ENCODE measurements around the gene PRRG3. TPM values are rescaled to one million over a fixed set of nuclear protein-coding genes. Genes with fewer than 3 reads are reported as not detected.

Gene PRRG3
- total RNA-seq, 1 donor: not detected

DNA sequence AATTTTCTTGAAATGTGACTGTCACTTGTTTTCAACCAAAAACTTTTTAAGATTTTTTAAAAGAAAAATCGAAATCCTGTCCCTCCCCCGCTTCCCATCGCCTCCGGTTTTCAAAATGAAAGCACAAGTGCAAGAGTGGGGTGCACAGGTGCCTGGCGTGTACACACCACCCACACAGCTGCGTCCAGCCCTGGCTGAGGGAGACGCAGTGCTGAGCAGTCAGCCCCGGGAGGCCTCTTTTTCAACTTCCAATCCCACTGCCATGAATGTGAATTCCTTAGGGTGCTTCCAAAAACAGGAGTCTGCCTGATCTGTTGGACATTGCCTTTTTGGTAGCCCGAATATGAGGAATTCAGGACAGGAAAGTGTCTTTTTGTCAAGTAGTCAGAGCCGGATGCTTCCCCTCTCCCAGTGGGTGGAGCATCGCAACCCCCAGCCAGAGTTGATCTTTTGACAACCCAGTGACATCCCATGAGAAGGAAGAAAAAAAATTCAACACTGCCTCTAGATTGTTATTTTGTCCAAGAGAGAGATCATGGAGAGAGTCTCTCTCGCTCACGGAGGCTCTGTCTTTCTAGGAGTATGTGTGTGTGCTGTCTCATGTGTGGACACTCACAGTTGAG is 8.9 kb downstream of the PRRG3 start:
- no peak for DNase-seq (ENCODE audit: low read depth in 2 of 3, low spot score in 2 of 3)

DNA sequence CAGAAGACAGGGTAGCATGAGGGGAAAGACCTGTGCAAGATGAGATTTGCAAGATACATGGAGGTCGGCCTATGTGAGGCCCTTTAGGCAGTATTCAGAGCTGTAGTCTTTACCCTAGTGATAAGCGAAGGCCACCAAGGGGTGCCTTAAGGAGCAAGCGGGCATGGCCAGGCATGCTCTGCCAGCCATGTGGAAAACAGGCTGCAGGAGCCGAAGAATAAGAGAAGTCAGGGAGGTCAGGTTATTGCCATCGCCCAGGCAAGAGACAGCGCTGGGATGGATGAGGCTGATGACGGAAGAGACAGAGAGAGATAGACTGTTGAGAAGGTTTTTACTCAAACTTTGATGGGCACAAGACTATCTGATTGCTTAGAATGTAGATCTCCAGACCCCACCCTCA is 13.6 kb downstream of the PRRG3 start:
- DNase-seq (ENCODE audit: low read depth in 2 of 3, low spot score in 2 of 3): no peak

DNA sequence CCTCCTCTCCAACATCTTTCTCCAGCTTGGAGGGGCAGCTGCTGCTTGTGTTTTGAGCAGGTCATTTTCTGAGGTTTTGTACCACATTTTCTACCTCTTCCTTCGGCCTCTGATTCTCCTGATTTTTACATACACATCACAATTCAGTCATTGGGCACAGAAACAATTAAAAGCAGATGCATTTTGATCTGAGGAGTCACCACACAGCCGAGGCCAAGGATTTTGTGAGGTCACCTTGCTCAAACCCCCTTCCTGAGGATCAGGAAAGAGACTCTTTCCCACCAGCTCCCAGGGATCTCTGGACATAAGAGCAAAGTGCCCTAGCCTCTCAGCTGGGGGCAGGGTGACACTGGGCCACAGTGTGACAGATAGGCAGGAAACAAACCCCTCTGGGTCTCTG is 15.2 kb downstream of the PRRG3 start:
- no peak for DNase-seq (ENCODE audit: low read depth in 2 of 3, low spot score in 2 of 3)

DNA sequence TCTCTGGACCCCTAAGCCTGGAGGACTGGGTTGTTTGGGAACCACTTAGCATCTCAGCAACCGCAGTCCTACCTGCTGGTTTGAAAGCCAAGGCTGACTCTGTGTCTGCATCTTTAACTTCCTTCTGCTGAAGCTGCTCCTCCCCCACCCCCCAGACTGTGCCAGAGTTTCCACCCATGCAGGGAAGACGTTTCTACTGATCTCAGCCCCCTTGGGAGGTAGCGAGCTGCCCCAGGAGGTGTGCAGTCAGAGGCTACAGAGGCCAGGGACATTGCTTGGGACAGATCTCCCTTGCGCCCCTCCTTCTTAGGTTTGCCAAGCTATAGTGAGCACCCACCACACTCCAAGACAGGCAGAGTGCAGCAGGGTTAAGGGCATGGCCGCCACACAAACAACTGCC is 15.9 kb downstream of the PRRG3 start:
- no peak for DNase-seq (ENCODE audit: low read depth in 2 of 3, low spot score in 2 of 3)

DNA sequence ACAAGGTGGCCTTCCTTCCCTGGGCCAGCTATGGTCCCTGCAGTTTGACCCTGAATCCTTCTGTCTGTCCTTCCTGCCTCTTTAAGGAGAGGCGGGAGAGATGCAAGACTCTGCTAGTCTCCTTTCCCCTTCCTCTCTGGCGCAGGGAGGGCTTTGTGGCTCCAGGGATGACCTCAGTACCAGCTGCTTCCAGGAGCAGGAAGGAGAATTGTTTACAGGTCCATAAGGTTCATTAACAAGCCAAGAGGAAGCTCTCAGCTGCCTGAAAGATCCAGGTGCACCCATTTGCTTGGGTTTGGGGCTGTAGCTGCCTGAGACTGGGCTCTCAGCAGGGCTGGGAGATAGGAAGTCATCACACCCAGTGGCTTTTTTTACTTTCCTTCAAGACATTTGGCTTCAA is 16.5 kb downstream of the PRRG3 start:
- DNase-seq (ENCODE audit: low read depth in 2 of 3, low spot score in 2 of 3): no peak

DNA sequence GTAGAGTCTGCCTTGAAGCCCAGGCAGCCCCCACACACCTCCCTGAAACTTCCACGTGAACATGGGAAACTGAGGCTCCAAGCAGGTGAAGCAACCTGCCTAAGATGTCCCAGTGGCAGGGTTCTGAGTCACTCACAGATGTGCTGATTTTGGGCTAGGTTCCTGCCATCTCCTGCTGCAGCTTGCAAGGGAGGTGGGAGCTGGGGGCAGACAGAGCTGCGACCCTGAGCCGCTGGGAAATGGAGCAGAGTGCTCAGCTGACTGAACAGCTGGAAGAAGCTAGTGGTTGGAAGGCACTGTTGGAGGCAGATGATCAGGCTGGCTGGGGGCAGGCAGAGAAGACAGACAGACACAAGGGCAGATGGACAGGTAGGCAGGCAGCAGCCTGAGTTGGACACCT is 17.0 kb downstream of the PRRG3 start:
- no peak for DNase-seq (ENCODE audit: low read depth in 2 of 3, low spot score in 2 of 3)

DNA sequence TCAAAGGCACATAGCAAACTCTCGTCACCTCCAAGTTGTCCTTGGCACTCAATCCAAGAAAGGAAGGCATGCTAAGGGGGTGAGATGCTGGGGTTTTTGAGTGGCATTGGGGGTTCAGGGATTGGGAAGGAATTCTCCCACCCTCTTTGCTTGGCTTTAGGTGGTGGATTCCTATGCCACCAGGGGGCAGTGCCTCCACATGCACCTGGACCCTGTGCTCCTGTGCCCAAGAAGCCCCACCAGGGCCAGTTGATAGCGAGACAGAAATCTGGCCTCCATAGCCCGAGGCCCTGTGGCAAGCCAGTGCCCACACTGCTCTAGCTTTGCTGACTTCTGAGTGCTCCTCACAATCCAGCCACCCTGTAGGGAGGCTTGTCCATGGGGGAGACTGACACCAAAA is 18.6 kb downstream of the PRRG3 start:
- peak in 1 of 3 donors; percentile 9 for DNase-seq (ENCODE audit: low read depth in 2 of 3, low spot score in 2 of 3)

DNA sequence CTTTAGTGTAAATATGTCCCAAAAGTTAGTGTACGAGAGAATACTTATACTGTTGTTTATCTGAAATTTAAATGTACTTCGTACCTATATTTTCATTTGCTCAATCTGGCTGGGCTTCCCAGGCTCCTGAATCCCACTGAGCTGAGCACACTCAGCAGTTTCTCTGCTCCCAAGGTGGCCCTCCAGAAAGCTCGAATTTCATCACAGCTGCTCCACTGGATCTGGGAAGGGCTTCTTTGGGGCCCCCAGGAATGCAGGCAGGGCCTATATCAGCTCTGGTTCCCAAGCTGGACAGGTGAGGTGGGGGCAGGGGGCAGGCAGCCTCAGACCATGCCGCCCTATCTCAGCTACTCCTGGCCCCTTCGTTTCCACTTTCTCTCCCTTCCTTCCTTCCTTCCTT is 19.1 kb downstream of the PRRG3 start:
- no peak for DNase-seq (ENCODE audit: low read depth in 2 of 3, low spot score in 2 of 3)

DNA sequence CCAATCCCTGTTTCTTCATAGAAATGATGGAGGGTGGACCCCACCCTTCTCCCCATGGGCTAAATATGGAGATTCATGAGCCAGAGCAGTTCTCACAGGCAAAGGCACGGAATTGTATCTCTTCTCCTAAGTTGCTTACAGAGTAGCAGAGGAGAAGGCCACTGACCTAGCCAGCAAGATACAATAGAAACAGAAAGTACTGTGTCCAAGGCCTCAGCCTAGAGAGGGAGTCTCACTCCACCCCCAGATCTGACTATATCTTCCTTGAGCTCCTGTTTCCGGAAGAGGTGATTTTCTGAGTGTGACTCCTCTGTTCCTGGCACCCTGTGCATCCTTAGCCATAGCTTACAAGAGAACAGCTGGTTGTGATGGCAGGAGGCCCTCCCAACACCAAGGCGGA is 20.5 kb downstream of the PRRG3 start, which contains the start of gene FATE1:
Gene FATE1, plus strand, starts transcription at position 284 of the 400 bp plus-strand sequence. Its CDS starts 85 bp downstream, at position 369.
- DNase-seq (ENCODE audit: low read depth in 2 of 3, low spot score in 2 of 3): no peak

DNA sequence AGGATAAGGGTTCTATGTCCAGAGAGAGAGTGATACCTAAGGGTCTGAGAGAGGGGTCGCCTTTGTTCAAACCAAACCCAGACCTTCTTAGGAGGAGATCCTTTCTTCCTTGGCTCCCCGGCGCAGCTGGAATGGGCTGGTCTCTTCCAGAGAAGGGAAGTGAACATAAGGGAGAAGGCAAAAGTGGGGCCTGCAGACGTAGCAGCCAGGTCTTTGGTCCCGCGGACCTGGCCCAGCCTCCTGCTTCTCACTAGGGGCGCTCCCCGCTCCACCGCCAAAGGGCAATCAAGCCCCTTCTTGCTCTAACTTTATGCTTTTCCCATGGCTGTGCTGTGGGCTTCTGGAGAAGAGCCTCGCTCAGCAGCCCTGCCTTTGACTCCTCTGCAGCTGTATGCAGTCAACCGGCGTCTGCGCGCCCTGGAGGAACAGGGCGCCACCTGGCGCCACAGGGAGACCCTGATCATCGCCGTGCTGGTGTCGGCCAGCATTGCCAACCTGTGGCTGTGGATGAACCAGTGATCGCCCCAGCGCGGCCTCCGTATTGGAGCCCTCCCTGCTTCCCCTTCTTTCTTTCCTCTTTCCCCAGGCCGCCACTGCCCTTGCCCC is 27.1 kb downstream of the PRRG3 start:
- peak in 1 of 3 donors; percentile 1 for DNase-seq (ENCODE audit: low read depth in 2 of 3, low spot score in 2 of 3)

DNA sequence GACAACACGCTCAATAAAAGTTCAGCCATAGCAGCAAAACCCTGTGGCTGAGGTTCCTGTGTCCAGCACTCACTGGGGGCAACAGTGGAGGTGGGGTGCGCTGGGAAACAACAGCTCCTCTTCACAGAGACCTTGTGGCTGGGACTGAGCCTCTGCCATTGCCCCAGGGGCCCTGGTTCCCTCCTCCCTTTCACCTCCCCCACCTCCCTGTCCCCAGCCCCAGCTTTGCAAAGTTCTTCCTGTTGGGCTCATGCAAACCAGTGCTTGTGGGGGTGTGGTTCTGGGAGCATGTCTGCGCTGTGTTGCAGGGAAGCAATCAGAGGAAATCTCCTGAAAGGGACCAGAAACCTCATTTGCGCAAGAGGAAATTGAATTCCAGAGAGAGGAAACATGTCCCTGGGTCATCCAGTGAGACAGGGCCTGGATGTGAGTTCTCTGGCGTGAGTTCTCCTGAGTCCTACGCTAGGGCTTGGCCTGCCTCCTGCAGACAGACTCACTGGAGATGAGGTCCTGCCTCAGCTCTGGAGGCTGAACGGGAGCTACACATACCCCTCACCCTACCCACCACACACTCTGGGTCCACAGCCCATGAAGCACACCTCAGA is 28.0 kb downstream of the PRRG3 start:
- DNase-seq (ENCODE audit: low read depth in 2 of 3, low spot score in 2 of 3): no peak

DNA sequence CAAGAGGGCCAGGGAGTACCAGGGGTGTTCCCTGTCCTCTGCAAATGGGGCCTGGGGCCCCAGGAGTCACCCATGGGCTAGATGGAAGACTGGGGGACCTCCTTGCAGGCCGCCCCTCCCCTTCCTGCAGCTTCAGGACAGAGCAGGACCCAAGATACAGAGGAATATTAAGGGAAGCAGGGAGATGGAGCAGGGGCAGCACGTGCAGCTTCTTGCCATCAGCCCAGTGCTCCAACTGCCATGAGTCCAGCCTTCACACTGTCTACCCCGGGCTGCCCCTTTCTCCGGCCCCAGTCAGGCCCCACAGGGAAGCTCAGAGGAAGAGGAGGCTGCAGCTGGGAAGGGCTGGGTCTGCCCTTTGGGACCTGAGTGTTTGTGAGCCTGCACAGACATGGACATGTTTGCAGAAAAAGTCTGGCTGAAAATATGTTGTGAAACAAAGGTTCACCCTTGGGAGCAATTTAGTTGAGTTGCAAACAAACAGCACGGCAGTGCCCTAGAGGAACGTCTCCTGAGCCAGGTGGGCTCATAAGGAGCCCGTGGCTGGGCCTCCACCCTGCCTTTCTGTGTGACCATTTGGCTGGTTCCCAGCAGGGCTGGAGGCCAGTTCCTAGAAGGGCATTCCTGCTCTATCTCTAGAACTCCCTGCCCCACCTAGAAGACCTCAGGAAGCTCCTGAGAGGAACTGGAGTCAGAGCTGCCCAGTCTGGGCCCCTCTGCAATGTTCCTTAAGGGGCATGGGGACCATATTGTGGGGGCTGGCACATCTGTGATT is 29.5 kb downstream of the PRRG3 start:
- no peak for DNase-seq (ENCODE audit: low read depth in 2 of 3, low spot score in 2 of 3)

DNA sequence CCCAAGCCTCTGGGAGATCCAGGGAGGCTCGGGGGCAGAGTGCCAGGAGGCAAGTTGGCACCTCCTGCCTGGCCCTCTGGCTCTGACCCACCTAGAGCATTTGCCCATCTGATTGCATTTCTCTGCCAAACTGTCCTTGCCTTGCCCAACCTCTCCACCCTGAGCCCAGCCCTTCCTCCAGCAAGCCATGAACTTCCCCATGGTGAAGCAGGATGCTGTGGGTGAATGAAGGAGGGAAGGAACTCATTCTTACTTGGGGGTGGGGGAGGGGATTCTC is 30.0 kb downstream of the PRRG3 start:
- DNase-seq (ENCODE audit: low read depth in 2 of 3, low spot score in 2 of 3): no peak

DNA sequence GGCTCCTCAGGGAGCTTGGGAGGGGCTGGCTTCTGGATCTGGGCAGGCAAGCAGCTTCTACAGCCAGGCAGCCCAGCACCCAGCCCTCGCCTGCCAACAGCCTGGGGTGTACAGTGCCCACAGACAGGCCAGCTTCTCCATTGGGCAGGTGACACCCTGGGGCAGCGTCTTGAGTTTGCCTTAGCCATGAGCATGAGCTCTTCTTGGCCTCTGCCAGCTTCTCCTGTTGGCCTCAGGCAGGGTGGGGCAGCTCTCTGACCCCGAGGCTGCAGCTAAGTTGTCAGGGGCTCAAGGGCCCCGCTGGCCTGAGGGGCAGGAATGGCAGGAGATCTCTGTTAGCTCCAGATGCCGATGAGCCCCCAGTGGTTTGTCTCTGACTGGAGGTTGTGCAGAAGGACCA is 31.5 kb downstream of the PRRG3 start:
- DNase-seq (ENCODE audit: low read depth in 2 of 3, low spot score in 2 of 3): no peak

DNA sequence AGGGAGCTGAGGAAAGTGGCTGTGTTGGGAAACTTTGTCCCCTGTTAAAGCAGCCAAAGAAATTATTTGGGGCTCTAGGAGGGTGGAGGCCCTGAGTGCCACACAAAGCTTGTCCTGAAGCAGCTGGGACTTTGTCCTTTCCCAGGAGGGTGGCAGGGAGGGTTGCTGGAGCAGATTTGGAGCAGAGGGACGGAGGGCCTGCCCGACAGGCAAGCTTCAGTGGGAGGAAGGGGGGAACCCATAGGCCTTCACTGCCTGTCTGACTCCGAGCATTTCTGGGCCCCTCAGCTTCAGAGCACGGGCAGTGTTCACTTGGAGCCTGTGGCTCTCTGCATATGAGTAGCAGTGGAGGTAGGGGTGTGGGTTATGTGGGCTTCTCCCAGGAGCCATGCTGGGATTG is 32.1 kb downstream of the PRRG3 start:
- DNase-seq (ENCODE audit: low read depth in 2 of 3, low spot score in 2 of 3): no peak

DNA sequence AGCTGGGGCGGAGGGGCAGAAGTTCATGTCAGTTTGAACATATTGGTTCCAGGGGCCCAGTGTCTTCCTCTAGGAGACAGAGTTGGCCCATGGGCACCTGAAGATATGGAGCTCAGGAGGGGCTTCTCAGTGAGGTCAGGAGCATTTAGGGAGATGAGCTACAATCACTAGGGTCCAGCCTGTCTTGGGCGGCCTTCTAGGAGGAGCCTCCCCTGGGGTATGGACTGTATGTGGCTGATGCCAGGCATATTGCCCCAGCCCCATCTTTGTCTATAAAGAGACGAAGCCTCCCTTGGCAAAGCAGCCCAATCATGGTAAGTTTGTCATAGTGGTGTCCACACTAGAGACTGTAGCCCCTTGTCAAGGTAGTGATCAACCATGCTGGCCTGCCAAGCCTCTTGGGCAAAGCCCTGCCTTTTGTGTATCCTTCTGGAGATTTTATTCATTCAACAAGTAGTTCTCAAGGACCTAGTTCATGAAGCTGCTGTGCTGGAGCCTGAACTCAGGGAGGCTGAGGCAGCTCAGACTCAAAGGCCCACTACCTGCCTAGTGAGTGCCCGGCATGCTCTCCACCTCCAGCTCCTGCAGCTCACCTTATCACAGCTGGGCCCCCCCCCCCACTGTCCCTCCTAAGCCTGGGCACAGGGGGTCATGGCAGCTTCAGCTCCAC is 33.9 kb downstream of the PRRG3 start:
- DNase-seq (ENCODE audit: low read depth in 2 of 3, low spot score in 2 of 3): no peak

DNA sequence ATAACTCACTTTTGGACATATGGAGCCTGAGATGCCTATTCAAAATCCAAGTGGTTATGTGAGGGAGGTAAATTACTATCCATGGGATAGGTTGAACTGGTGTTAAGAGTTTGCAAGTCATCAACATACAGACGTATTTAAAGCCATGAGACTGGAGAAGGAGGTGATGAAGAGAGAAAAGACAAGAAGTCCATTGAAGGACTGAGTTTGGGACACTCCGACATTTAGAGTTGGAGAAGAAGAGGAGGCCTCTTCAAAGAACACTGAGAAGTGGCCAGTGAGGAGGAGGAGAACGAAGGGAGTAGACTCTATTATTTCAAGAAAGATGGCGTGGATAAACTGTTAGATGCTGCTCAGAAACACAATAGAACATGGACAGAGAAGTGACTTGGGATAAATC is 39.2 kb downstream of the PRRG3 start, which contains the start of gene CNGA2:
Gene CNGA2, plus strand, starts transcription at position 301 of the 400 bp plus-strand sequence. CDS start 3,738 bp downstream, outside the sequence.
- DNase-seq (ENCODE audit: low read depth in 2 of 3, low spot score in 2 of 3): no peak

DNA sequence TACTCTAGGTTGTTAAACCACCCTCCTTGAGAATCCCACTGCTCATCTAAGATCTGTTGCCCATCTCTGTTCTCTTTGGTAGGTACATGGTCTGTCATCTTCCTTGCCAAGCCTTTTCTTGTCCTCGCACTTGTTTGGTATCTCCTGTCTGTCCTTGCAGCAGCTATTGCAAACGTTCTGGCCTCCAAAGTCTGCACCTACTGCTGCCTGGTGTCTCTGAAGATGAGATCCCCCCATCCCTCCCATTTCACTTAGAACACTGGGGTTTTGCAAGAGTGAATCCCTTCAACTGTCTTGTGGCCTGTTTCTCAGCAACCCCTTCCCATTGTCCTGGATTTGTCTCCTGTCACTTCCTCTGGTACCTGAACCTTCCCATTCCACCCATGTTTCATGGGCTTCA is 40.0 kb downstream of the PRRG3 start:
- no peak for DNase-seq (ENCODE audit: low read depth in 2 of 3, low spot score in 2 of 3)

DNA sequence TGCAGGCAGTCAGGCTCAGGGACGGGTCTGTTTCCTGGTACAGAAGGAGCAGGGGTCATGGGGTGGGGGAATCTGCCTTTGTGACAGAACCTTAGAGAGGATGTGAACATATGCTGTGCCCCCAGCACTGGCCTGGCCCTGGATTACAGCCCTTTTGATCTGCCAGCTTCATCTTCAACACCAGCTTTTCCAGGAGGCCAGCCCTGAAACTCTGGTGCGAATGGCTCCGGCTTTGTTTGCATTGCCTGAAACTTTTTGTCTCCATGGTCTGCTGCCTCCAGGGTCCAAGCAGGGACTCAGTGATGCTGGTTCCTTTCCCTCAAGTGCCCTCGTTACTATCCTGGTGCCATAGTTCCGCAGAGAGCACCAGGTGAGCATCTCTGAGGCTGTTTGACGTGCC is 41.4 kb downstream of the PRRG3 start:
- DNase-seq (ENCODE audit: low read depth in 2 of 3, low spot score in 2 of 3): no peak

DNA sequence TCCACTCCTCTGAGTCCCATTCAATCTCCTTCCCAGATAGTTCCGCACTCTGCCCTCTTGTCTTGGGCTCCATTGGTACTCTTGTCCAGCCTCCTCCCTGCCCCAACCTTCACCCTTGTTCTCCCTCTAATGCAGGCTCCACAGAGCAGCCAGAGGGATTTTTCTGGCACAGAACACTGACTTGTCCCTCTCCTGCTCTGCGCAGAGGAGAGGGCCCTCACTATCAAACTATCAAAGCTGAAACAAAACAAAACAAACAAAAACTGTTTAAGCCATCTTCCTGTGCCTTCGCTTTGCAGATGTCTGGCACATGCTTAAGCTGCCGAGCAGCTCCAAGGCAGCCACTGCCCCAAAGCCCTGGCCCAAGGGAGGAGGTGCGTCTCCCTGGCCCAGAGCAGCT is 42.2 kb downstream of the PRRG3 start:
- no peak for DNase-seq (ENCODE audit: low read depth in 2 of 3, low spot score in 2 of 3)

DNA sequence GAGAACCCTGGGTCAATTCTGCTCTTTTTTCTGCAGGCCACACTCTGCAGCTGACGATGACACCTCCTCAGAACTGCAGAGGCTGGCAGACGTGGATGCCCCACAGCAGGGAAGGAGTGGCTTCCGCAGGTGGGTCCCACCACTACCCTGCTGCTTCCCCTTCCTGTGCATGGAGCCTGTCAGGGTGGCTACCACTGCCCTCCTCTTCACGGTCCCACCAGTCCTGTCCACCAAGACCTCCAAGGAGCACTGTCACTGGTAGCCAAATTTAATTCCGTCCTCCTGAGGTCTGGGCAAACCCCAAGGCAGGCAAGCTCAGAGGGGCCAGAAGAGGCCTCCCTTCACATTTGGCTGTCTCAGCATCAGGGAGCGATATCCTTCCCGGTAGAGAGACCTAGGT is 43.5 kb downstream of the PRRG3 start:
- no peak for DNase-seq (ENCODE audit: low read depth in 2 of 3, low spot score in 2 of 3)
